DOHH2 (cell line): Measurements from ENCODE around the gene FABP2.
"Not testable (repeated sequence)": the region's sequence is repeated elsewhere in the genome, so short reads cannot be mapped to it uniquely, and the experiment has no call there.

Experiments used
- H3F3A ChIP-seq: fragments of 200-600 bp; sonication (generic), shearing (Covaris generic); 2 replicates; pipeline ENCODE4 v1.6.0; 2016; ENCODE audit warnings: antibody characterized with exemption, mild to moderate bottlenecking; ENCODE audit not compliant: control insufficient read depth, insufficient read depth
- H3K27ac ChIP-seq: fragments of 200-600 bp; sonication (generic); 2 replicates; pipeline ENCODE4 v1.5.1; 2014; ENCODE audit warnings: low read depth, mild to moderate bottlenecking, low read length, moderate library complexity
- H3K27me3 ChIP-seq: fragments of 200-600 bp; sonication (generic); 2 replicates; pipeline ENCODE4 v1.6.1; 2014; ENCODE audit warnings: mild to moderate bottlenecking, low read length, mixed read lengths; ENCODE audit not compliant: control insufficient read depth
- H3K36me3 ChIP-seq: fragments of 200-600 bp; sonication (generic); 2 replicates; pipeline ENCODE4 v1.6.1; 2014; ENCODE audit warnings: mild to moderate bottlenecking, low read length, moderate library complexity, mixed read lengths; ENCODE audit not compliant: control insufficient read depth
- H3K4me1 ChIP-seq: fragments of 200-600 bp; sonication (generic); 2 replicates; pipeline ENCODE4 v1.6.1; 2014; ENCODE audit warnings: mild to moderate bottlenecking, low read length, mixed read lengths; ENCODE audit not compliant: control insufficient read depth
- H3K4me2 ChIP-seq: fragments of 200-600 bp; sonication (generic); 2 replicates; pipeline ENCODE4 v1.6.0; 2014; ENCODE audit warnings: mild to moderate bottlenecking, low read length, moderate library complexity
- H3K4me3 ChIP-seq: fragments of 200-600 bp; sonication (generic); 2 replicates; pipeline ENCODE4 v1.5.1; 2014; ENCODE audit warnings: mild to moderate bottlenecking, low read length, mixed read lengths
- H3K79me2 ChIP-seq: fragments of 200-600 bp; sonication (generic); 2 replicates; pipeline ENCODE4 v1.6.1; 2014; ENCODE audit warnings: mild to moderate bottlenecking, low read length, mixed read lengths; ENCODE audit not compliant: control insufficient read depth
- H3K9me2 ChIP-seq: fragments of 200-600 bp; sonication (generic); replicated peaks from 2 replicates; pipeline ENCODE4 v1.6.1; 2014; ENCODE audit warnings: mild to moderate bottlenecking, low read length, mixed read lengths; ENCODE audit not compliant: control insufficient read depth
- H3K9me3 ChIP-seq: fragments of 200-600 bp; sonication (generic); 2 replicates; pipeline ENCODE4 v1.6.1; 2014; ENCODE audit warnings: antibody characterized with exemption, low read length, mixed read lengths; ENCODE audit not compliant: control insufficient read depth, insufficient read depth
- H4K20me1 ChIP-seq: fragments of 200-600 bp; sonication (generic); 2 replicates; pipeline ENCODE4 v1.6.0; 2014; ENCODE audit warnings: low read depth, mild to moderate bottlenecking, antibody characterized with exemption, low read length, moderate library complexity; ENCODE audit not compliant: control insufficient read depth, insufficient read depth

FABP2 gene

DNA sequence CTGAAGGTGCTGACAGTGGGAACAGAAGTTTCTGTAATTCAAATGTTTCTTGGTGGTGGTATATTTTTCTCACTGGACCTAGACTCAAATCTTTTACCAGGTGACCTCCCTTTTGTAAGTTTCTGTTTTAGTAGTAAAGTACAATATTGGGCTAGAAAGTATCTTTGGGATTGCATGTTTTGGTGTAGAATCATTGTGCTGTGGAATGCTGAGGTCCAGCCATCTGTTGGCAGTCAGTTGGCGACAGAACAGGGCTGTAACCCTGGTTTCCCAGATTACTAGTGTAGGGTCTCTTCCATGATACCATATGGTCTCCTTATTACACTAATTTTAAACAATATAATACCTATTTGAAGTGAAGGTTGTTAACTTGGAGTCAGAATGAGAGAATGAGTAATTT, 34.9 kb upstream of the FABP2 start:
- not testable (repeated sequence) for H3K27me3 ChIP-seq, H3F3A ChIP-seq, H3K9me3 ChIP-seq, H3K4me3 ChIP-seq, H4K20me1 ChIP-seq, H3K27ac ChIP-seq, H3K4me1 ChIP-seq, H3K79me2 ChIP-seq, H3K9me2 ChIP-seq, H3K36me3 ChIP-seq, H3K4me2 ChIP-seq

DNA sequence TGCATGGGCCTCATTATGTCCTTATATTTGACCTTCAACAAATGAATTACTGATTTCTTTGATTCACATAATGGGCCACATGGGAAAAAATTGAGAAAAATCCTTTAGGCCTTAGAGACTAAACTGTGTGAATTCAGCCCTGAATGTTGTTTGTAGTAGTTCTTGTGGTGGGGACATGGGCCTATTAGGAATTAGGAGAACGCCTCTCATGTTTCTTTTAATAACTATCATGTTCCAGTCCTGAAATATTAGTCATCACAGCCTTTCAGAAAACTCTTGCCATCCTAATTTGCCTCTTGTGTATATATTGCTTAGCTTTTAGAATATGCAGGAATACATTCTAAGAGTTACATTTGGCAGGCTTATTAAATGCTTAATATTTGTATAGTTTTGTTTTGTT, 34.1 kb upstream of the FABP2 start:
- H3K79me2 ChIP-seq, H3K36me3 ChIP-seq, H3F3A ChIP-seq, H3K27me3 ChIP-seq, H3K4me3 ChIP-seq, H3K9me3 ChIP-seq, H3K27ac ChIP-seq, H3K9me2 ChIP-seq, H3K4me1 ChIP-seq, H3K4me2 ChIP-seq, H4K20me1 ChIP-seq: not testable (repeated sequence)

DNA sequence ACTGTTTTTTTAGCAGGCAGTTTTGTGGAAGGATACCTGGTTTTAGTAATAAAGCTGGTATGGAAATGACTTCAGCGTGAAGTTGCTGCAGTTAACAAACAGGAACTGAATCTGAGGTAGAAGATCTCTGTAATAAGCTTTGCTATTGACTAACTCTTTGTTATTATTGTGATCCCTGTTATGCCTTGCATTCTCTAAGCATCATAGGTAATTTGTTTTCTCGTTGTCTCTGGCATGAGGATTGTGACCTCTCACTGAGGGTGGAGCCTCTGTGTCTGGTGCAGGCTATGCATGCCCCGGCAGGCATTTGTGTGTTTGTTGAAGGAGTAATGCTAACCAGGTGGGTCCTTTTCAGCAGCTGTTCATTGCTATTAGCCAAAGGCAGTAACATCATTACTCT, 31.4 kb upstream of the FABP2 start:
- not testable (repeated sequence) for H3K9me2 ChIP-seq, H3K27ac ChIP-seq, H3K36me3 ChIP-seq, H3K27me3 ChIP-seq, H3K79me2 ChIP-seq, H3K9me3 ChIP-seq, H3K4me2 ChIP-seq, H3F3A ChIP-seq, H3K4me1 ChIP-seq, H3K4me3 ChIP-seq, H4K20me1 ChIP-seq

DNA sequence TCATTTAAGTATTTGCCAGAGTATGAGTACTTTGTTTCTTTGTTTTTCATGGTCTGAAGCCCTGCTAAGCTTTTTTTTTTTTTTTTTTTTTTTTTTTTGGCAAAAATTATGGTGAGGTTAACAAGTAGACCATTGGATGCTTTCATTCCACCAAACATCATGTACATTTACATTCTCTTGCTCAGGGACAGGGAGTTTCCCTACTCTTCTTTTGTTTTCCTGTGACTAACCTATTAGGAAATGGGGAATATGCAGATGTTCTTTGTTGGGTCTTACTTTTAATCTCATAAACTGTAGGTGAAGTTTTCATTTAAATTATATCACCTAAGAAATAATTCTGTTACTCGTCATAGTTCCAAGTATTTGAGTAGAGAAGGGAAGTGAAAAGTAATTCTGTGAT, 26.2 kb upstream of the FABP2 start:
- not testable (repeated sequence) for H3K27me3 ChIP-seq, H3K9me3 ChIP-seq, H3K4me3 ChIP-seq, H3K4me1 ChIP-seq, H3F3A ChIP-seq, H3K9me2 ChIP-seq, H4K20me1 ChIP-seq, H3K79me2 ChIP-seq, H3K27ac ChIP-seq, H3K36me3 ChIP-seq, H3K4me2 ChIP-seq

DNA sequence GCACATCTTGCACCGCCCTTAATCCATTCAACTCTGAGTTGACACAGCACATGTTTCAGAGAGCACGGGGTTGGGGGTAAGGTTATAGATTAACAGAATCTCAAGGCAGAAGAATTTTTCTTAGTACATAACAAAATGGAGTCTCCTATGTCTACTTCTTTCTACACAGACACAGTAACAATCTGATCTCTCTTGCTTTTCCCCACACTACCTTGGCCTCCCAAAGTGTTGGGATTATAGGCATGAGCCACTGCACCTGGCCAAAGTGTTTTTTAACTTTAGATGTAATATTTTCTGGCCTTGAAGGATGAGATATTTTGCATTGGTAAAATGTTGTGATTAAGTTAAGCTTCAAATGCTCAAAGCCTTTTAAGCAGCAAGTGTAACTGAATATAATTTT, 21.4 kb upstream of the FABP2 start:
- H3K79me2 ChIP-seq, H3K9me3 ChIP-seq, H3K4me2 ChIP-seq, H3K27ac ChIP-seq, H3K36me3 ChIP-seq, H3F3A ChIP-seq, H3K27me3 ChIP-seq, H3K4me1 ChIP-seq, H4K20me1 ChIP-seq, H3K9me2 ChIP-seq, H3K4me3 ChIP-seq: not testable (repeated sequence)

DNA sequence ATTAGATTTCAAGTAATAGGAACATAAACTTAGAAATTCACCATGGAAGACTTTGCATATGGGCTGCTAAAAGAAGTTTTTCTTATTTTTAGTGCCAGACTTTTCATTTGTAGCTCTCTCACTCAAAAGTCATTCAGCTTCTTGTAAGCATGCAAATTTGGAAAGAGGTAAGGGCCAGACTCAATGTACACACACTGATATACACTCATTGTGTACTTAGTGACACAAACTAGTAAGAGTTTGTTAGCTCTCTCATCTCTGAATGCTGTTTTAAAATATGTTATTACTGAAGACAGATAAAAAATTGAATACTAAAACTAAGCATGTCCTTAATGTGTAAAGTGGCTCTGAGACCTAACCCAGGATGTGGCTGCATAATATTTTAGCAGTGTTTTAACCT, 18.0 kb upstream of the FABP2 start:
- not testable (repeated sequence) for H3K79me2 ChIP-seq, H3K27ac ChIP-seq, H3K4me3 ChIP-seq

More for the DNA sequence above, 18.0 kb upstream of the FABP2 start:
- H3K9me2 ChIP-seq, H3F3A ChIP-seq, H3K36me3 ChIP-seq, H3K9me3 ChIP-seq, H3K4me2 ChIP-seq, H4K20me1 ChIP-seq, H3K4me1 ChIP-seq, H3K27me3 ChIP-seq: not testable (repeated sequence)
